H9 (cell line): Measurements from ENCODE around the gene LRMDA. TPM values are rescaled to one million over a fixed set of nuclear protein-coding genes. Genes with fewer than 3 reads are reported as not detected.

ENCODE experiments used
- DNase-seq: peaks from one replicate; pipeline ENCODE4 v3.0.0-alpha.2; 2017
- H2AFZ ChIP-seq: one replicate; pipeline ENCODE4 v1.6.1; 2013; ENCODE audit warnings: mild to moderate bottlenecking, low read length, control low read depth, moderate library complexity
- H2AK5ac ChIP-seq: 2 replicates; pipeline ENCODE4 v1.6.1; 2013; ENCODE audit warnings: low read length, control low read depth, mixed read lengths; ENCODE audit not compliant: insufficient read length
- H2BK120ac ChIP-seq: one replicate; pipeline ENCODE4 v1.6.1; 2013; ENCODE audit warnings: low read depth, mild to moderate bottlenecking, low read length, control low read depth, inconsistent platforms; ENCODE audit not compliant: poor library complexity, severe bottlenecking
- H2BK12ac ChIP-seq: 2 replicates; pipeline ENCODE4 v1.6.1; 2013; ENCODE audit warnings: low read length, control low read depth, mixed read lengths, low read depth; ENCODE audit not compliant: insufficient read length
- H2BK15ac ChIP-seq: 2 replicates; pipeline ENCODE4 v1.6.1; 2013; ENCODE audit warnings: low read depth, low read length, control low read depth
- H2BK20ac ChIP-seq: one replicate; pipeline ENCODE4 v1.6.1; 2013; ENCODE audit warnings: low read depth, mild to moderate bottlenecking, low read length, control low read depth, inconsistent platforms; ENCODE audit not compliant: poor library complexity, severe bottlenecking
- H2BK5ac ChIP-seq: 2 replicates; pipeline ENCODE4 v1.6.1; 2013; ENCODE audit warnings: low read length, control low read depth, mixed read lengths; ENCODE audit not compliant: insufficient read length
- H3K14ac ChIP-seq: 2 replicates; pipeline ENCODE4 v1.6.1; 2013; ENCODE audit warnings: low read length, control low read depth; ENCODE audit not compliant: insufficient read depth
- H3K18ac ChIP-seq: 2 replicates; pipeline ENCODE4 v1.6.1; 2013; ENCODE audit warnings: low read depth, mild to moderate bottlenecking, mixed read lengths, low read length, control low read depth; ENCODE audit not compliant: insufficient read length
- H3K23ac ChIP-seq: 2 replicates; pipeline ENCODE4 v1.6.1; 2013; ENCODE audit warnings: low read length, control low read depth, mixed read lengths, low read depth; ENCODE audit not compliant: insufficient read length
- H3K23me2 ChIP-seq: 2 replicates; pipeline ENCODE4 v1.6.1; 2013; ENCODE audit warnings: low read depth, mild to moderate bottlenecking, mixed read lengths, low read length, control low read depth; ENCODE audit not compliant: insufficient read length, poor library complexity, severe bottlenecking
- H3K27ac ChIP-seq: 2 replicates; pipeline ENCODE4 v1.5.1; 2013; ENCODE audit warnings: low read length, control low read depth, mixed read lengths, low read depth; ENCODE audit not compliant: insufficient read length
- H3K27me3 ChIP-seq: 2 replicates; pipeline ENCODE4 v1.6.1; 2013; ENCODE audit warnings: low read length, control low read depth, inconsistent platforms; ENCODE audit not compliant: insufficient read depth
- H3K4ac ChIP-seq: 2 replicates; pipeline ENCODE4 v1.6.1; 2013; ENCODE audit warnings: low read depth, mild to moderate bottlenecking, control low read depth, inconsistent platforms, low read length, moderate library complexity
- H3K4me1 ChIP-seq: 2 replicates; pipeline ENCODE4 v1.6.1; 2013; ENCODE audit warnings: low read length, control low read depth, inconsistent platforms; ENCODE audit not compliant: insufficient read depth
- H3K4me2 ChIP-seq: 2 replicates; pipeline ENCODE4 v1.6.1; 2013; ENCODE audit warnings: low read length, control low read depth, mixed read lengths; ENCODE audit not compliant: insufficient read length, insufficient read depth
- H3K56ac ChIP-seq: 2 replicates; pipeline ENCODE4 v1.6.1; 2013; ENCODE audit warnings: low read depth, mild to moderate bottlenecking, mixed read lengths, low read length, control low read depth; ENCODE audit not compliant: insufficient read length
- H3K79me1 ChIP-seq: 2 replicates; pipeline ENCODE4 v1.6.1; 2013; ENCODE audit warnings: low read depth, mild to moderate bottlenecking, moderate library complexity, low read length, control low read depth, inconsistent platforms; ENCODE audit not compliant: insufficient read depth, poor library complexity, severe bottlenecking
- H3K79me2 ChIP-seq: 2 replicates; pipeline ENCODE4 v1.6.1; 2013; ENCODE audit warnings: low read length, control low read depth, inconsistent platforms; ENCODE audit not compliant: insufficient read depth
- H3K9ac ChIP-seq: 2 replicates; pipeline ENCODE4 v1.6.1; 2013; ENCODE audit warnings: low read length, control low read depth, mixed read lengths; ENCODE audit not compliant: insufficient read length; ENCODE audit errors: extremely low read depth
- H3K9me3 ChIP-seq: one replicate; pipeline ENCODE4 v1.6.1; 2013; ENCODE audit warnings: low read depth, low read length, inconsistent platforms; ENCODE audit not compliant: control insufficient read depth
- H3T11ph ChIP-seq: one replicate; pipeline ENCODE4 v1.6.1; 2013; ENCODE audit warnings: mild to moderate bottlenecking, low read length, control low read depth, inconsistent platforms
- H4K20me1 ChIP-seq: one replicate; pipeline ENCODE4 v1.6.1; 2013; ENCODE audit not compliant: control insufficient read depth, insufficient read length, insufficient read depth
- H4K5ac ChIP-seq: 2 replicates; pipeline ENCODE4 v1.6.1; 2013; ENCODE audit warnings: low read depth, mild to moderate bottlenecking, mixed read lengths, low read length, control low read depth; ENCODE audit not compliant: insufficient read length
- H4K8ac ChIP-seq: replicated peaks from 2 replicates; pipeline ENCODE4 v1.6.1; 2013; ENCODE audit warnings: low read length, control low read depth, mixed read lengths, low read depth; ENCODE audit not compliant: insufficient read length
- H4K91ac ChIP-seq: 2 replicates; pipeline ENCODE4 v1.6.1; 2013; ENCODE audit warnings: low read depth, mild to moderate bottlenecking, moderate library complexity, mixed read lengths, low read length, control low read depth; ENCODE audit not compliant: insufficient read length
- H3K27ac Mint-ChIP-seq, 3 experiments: 2 replicates in 2 of 3; 3 replicates in 1 of 3; pipeline ENCODE4 v1.8.0; 2020 to 2021; ENCODE audit warnings: mixed read lengths in 3 of 3, mild to moderate bottlenecking in 1 of 3, moderate library complexity in 1 of 3
- H3K27me3 Mint-ChIP-seq: 2 replicates; pipeline ENCODE4 v1.8.0; 2021; ENCODE audit warnings: low read depth, mild to moderate bottlenecking, moderate library complexity, mixed read lengths
- H3K36me3 Mint-ChIP-seq, 3 experiments: 2 replicates in 2 of 3; 3 replicates in 1 of 3; pipeline ENCODE4 v1.8.0; 2020 to 2021; ENCODE audit warnings: low read depth in 3 of 3, mixed read lengths in 3 of 3; ENCODE audit not compliant: insufficient read depth in 1 of 3
- H3K4me1 Mint-ChIP-seq, 2 experiments: 2 replicates each; pipeline ENCODE4 v1.8.0; 2020; ENCODE audit warnings: mixed read lengths in 2 of 2
- H3K4me3 Mint-ChIP-seq, 2 experiments: 2 replicates in 1 of 2; 3 replicates in 1 of 2; pipeline ENCODE4 v1.8.0; 2020 to 2021; ENCODE audit warnings: mild to moderate bottlenecking in 2 of 2, mixed read lengths in 2 of 2, moderate library complexity in 1 of 2
- H3K9me3 Mint-ChIP-seq, 2 experiments: 2 replicates in 1 of 2; 3 replicates in 1 of 2; pipeline ENCODE4 v1.8.0; 2020; ENCODE audit warnings: mild to moderate bottlenecking in 2 of 2, mixed read lengths in 2 of 2, moderate library complexity in 1 of 2
- CTCF ChIP-seq: fragments of 200-600 bp; sonication (generic); conservative IDR thresholded peaks from 3 replicates; pipeline ENCODE4 v1.8.0; 2021; ENCODE audit warnings: antibody characterized with exemption, mild to moderate bottlenecking
- WGBS: extraction: QIAGEN DNeasy Blood & Tissue Kit; methylation state at CpG from one replicate; pipeline ENCODE4 v1.1.7; 2013; ENCODE audit warnings: missing lambda C conversion rate, low lambda C conversion rate, mixed read lengths; ENCODE audit not compliant: insufficient read length; ENCODE audit errors: extremely low coverage; 5-methylcytosine and 5-hydroxymethylcytosine counted together
- total RNA-seq: library from RNA; stranded (reverse); gene quantifications from 2 replicates; pipeline ENCODE4 v1.2.1, GENCODE V29; 2021

The LRMDA gene
- total RNA-seq, 1 experiment from 2014 or later, result 1.8 TPM

GRCh38 chr10:76009531-76009930 lies 578.1 kb downstream of the LRMDA start:
- Histone ChIP-seq H3K23ac (no peak overlapping the region), H3K4me1 (no peaks in the 10 kb centered on the region; the same call in 1 of the 2 replicates), H2BK120ac (no peak overlapping the region), H3K56ac (no peak overlapping the region), H4K8ac (no peak overlapping the region), H2AK5ac (no peak overlapping the region), H3K14ac (no peak overlapping the region), H2BK12ac (no peak overlapping the region), H3K27ac (no peak overlapping the region), H4K20me1 (no peaks in the 10 kb centered on the region), H3K27me3 (no peaks in the 10 kb centered on the region), H3K79me2 (no peaks in the 10 kb centered on the region), H3K18ac (no peak overlapping the region), H2BK15ac (no peak overlapping the region), H3K79me1 (no peaks in the 10 kb centered on the region), H2AFZ (no peak overlapping the region), H3K4me2 (no peak overlapping the region), H3K9me3 (no peaks in the 10 kb centered on the region), H2BK20ac (no peak overlapping the region), H3T11ph (no peak overlapping the region), H3K23me2 (no peaks in the 10 kb centered on the region), H3K9ac (no peak overlapping the region), H4K91ac (no peak overlapping the region), H4K5ac (no peak overlapping the region), H2BK5ac (no peak overlapping the region), H3K4ac (no peak overlapping the region)
- TF ChIP-seq CTCF, result no peak
- Mint-ChIP-seq H3K4me3 (no peak overlapping the region; a peak in 1 of 5 replicates), H3K9me3 (no peaks in the 10 kb centered on the region; a peak in 1 of 5 replicates), H3K27me3 (no peaks in the 10 kb centered on the region; the same call in none of the 2 replicates), H3K4me1 (peaks cover 32 to 54% of the 10 kb centered on the region in 2 experiments), H3K36me3 (no peaks in the 10 kb centered on the region), H3K27ac (no peak overlapping the region)
- WGBS, result no CpG with 5 or more reads among the region's 11 CpGs
- DNase-seq, result no peak
